Measurements from ENCODE around the gene EMILIN1.
"Not testable (repeated sequence)": the region's sequence is repeated elsewhere in the genome, so short reads cannot be mapped to it uniquely, and the experiment has no call there.

Gene EMILIN1

GRCh38 chr2:27105981-27106380, 27.6 kb downstream of the EMILIN1 start:
- H3K4me3 ChIP-seq (replicated peaks; ENCODE audit: low read depth, low read length) = no peak overlapping the region
- DNase-seq (ENCODE audit: low read depth) = no peak
- TF ChIP-seq CTCF (IDR thresholded peaks at IDR 0.05; ENCODE audit: low read length, missing control alignments) = no peak

- H3K4me3 ChIP-seq (replicated peaks; ENCODE audit: low read depth, low read length) = no peak overlapping the region
- DNase-seq (ENCODE audit: low read depth) = no peak
- TF ChIP-seq CTCF (IDR thresholded peaks at IDR 0.05; ENCODE audit: low read length, missing control alignments) = no peak
These were observed 29.8 kb downstream of the EMILIN1 start for GRCh38 chr2:27108221-27108620.

DNA sequence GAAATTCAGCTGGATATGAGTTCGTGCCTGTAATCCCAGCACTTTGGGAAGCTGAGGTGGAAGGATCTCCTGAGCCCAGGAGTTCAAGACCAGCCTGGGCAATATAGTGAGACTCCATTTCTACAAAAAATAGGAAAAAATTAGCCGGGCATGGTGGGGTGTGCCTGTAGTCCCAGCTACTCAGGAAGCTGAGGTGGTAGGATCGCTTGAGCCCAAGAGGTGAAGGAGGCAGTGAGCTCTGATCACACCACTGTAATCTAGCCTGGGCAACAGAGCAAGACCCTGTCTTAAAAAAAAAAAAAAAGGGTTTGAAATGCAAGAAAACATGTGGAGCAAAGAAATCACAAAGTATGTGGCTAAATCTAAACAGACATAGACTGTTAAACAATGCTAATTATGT, 30.7 kb downstream of the EMILIN1 start:
- no peak for TF ChIP-seq CTCF (IDR thresholded peaks at IDR 0.05; ENCODE audit: low read length, missing control alignments)
- DNase-seq (ENCODE audit: low read depth) = no peak
- no peak overlapping the region for H3K4me3 ChIP-seq (replicated peaks; ENCODE audit: low read depth, low read length)

- not testable (repeated sequence) for DNase-seq (ENCODE audit: low read depth); H3K4me3 ChIP-seq (replicated peaks; ENCODE audit: low read depth, low read length)
These were observed 32.4 kb downstream of the EMILIN1 start for GRCh38 chr2:27110603-27111352.

DNA sequence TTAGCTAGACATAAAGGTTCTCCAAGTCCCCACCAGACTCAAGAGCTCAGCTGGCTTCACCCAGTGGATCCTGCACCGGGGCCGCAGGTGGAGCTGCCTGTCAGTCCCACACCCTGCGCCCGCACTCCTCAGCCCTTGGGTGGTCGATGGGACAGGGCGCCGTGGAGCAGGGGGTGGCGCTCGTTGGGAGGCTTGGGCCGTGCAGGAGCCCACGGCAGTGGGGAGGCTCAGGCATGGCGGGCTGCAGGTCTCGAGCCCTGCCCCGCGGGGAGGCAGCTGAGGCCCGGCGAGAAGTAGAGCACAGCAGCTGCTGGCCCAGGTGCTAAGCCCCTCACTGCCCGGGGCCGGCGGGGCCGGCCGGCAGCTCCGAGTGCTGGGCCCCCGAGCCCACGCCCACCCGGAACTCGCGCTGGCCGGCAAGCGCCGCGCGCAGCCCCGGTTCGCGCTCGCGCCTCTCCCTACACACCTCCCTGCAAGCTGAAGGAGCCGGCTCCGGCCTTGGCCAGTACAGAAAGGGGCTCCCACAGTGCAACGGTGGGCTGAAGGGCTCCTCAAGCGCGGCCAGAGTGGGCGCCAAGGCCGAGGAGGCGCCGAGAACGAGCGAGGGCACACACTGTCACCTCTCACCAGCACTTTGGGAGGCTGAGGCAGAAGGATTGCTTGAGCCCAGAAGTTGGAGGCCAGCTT, 33.1 kb downstream of the EMILIN1 start:
- DNase-seq (ENCODE audit: low read depth); H3K4me3 ChIP-seq (replicated peaks; ENCODE audit: low read depth, low read length): not testable (repeated sequence)

DNA sequence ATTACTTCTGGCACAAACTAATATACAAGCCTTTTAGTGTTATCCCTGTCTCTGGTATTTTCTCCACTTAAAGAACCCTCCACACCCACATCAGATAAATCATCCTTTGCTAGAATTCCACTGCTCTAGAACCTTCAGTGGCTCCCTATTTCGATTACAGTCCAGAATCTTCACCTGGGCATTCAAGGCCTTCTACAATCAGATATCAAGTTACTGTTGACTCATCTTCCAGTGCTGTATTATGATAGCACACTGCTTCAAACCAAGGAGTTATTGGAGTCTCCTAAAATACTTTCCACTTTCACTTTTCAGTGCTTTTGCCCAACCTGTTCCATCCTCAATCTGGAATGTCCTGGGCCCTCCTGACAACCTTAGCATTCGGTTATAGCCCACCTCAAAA, 37.1 kb downstream of the EMILIN1 start:
- TF ChIP-seq CTCF (IDR thresholded peaks at IDR 0.05; ENCODE audit: low read length, missing control alignments) = no peak
- H3K4me3 ChIP-seq (replicated peaks; ENCODE audit: low read depth, low read length) = no peak overlapping the region

DNA sequence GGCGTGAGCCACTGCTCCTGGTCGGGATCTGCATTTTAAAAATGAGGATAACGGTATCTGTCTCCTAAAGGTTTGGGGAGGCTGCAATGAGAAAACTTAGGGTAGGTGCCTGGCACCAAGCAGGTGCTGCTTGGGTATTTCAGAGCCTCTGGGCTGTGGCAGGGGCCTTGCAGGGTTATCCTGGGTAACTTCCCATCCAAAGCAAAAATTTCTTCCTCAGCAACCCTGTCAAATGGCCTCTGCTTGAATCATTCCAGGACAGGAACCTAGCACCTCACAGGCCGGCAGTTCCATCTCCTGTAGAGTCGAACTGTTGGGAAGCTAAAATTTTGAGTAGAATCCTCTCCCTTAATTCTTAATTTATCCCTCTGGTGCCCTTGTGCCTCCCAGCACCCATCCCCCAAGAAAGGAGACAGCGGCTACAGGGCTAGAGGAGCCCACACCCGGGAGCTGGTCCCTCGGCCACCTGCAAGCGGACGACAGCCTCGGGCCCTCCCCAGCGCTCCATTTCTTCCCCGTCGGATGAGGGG, 39.6 kb downstream of the EMILIN1 start:
- TF ChIP-seq CTCF (IDR thresholded peaks at IDR 0.05; ENCODE audit: low read length, missing control alignments) = no peak
- no peak for DNase-seq (ENCODE audit: low read depth)
- peak overlapping the region; percentile 35 for H3K4me3 ChIP-seq (replicated peaks; ENCODE audit: low read depth, low read length)

More for the DNA sequence above, 37.1 kb downstream of the EMILIN1 start:
- no peak for DNase-seq (ENCODE audit: low read depth)
